Epithelial cell of proximal tubule (primary cell): ENCODE results near the gene ITGB4. TPM values are rescaled to one million over a fixed set of nuclear protein-coding genes. Genes with fewer than 3 reads are reported as not detected.

Experiments used
- DNase-seq: peaks from one replicate; pipeline ENCODE4 v3.0.0-alpha.2; 2011; ENCODE audit warnings: low read depth
- H3K4me3 ChIP-seq: 2 replicates; pipeline ENCODE4 v1.5.1; 2011; ENCODE audit warnings: low read depth, mild to moderate bottlenecking, low read length
- total RNA-seq: library from RNA; depleted of rRNA; stranded (reverse); fragments of >200 nt; gene quantifications from 2 replicates; pipeline ENCODE4 v1.2.3, GENCODE V29; 2015
- TF ChIP-seq, protein P1 (sequence below): conservative IDR thresholded peaks from 2 replicates; pipeline ENCODE4 v1.5.1; 2012; ENCODE audit warnings: low read depth, mild to moderate bottlenecking, low read length

ITGB4 gene
- total RNA-seq, 1 donor from 2014 or later = 33.3 TPM

DNA sequence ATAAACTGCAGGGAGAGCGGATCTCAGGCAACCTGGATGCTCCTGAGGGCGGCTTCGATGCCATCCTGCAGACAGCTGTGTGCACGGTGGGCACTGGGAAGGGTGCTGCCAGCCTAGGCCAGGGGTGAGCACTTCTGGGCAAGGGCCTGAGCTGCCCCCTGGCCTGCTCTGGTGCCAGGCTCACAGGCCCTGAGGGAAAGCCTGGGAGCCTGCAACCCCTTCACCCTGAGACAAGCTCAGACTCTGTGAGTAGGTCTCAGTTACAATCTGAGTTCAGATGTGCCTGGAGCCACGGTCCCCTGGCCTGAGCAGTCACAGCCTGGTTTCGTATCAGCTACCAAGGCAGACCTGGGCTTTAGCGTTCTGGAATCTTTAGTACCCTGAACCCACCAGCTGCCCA is 8.1 kb downstream of the ITGB4 start:
- no peak overlapping the region for H3K4me3 ChIP-seq
- DNase-seq = no peak
- TF ChIP-seq, protein P1, sequence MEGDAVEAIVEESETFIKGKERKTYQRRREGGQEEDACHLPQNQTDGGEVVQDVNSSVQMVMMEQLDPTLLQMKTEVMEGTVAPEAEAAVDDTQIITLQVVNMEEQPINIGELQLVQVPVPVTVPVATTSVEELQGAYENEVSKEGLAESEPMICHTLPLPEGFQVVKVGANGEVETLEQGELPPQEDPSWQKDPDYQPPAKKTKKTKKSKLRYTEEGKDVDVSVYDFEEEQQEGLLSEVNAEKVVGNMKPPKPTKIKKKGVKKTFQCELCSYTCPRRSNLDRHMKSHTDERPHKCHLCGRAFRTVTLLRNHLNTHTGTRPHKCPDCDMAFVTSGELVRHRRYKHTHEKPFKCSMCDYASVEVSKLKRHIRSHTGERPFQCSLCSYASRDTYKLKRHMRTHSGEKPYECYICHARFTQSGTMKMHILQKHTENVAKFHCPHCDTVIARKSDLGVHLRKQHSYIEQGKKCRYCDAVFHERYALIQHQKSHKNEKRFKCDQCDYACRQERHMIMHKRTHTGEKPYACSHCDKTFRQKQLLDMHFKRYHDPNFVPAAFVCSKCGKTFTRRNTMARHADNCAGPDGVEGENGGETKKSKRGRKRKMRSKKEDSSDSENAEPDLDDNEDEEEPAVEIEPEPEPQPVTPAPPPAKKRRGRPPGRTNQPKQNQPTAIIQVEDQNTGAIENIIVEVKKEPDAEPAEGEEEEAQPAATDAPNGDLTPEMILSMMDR = no peak

DNA sequence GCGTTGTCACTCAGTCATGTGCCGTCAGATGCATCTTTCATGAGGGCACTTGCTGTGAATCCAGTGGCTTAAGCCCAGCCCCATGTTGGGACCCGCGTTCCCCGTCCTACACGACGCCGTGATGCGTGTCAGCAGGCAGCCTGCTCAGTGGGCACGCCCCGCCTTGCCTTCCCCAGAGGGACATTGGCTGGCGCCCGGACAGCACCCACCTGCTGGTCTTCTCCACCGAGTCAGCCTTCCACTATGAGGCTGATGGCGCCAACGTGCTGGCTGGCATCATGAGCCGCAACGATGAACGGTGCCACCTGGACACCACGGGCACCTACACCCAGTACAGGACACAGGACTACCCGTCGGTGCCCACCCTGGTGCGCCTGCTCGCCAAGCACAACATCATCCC is 8.8 kb downstream of the ITGB4 start:
- TF ChIP-seq, protein P1 = no peak
- DNase-seq = no peak
- H3K4me3 ChIP-seq = no peak overlapping the region

DNA sequence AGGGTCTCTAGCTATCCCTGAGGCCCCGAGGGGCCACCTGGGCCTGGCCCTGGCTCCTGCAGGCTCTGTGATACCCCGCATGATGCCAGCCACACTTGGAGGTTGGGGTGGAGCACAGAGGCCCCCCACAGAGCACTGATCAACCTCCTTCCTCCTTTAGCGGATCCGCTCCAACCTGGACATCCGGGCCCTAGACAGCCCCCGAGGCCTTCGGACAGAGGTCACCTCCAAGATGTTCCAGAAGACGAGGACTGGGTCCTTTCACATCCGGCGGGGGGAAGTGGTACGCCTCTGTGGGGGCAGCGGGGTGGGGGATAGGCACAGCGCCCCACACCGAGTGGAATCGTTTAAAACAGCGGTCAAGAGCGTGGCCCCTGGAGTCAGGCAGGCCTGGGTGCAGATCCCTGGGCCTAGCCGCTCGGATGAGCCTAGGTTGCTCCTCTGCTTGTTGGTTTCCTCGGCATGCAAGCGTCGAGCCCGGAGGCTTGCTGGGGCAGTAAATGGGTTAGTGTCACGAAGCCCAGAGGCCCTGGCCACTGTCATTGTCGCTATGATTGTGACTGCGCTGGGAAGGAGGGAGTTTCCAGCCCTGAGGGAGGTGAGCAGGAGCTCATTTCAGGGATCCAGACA is 9.9 kb downstream of the ITGB4 start:
- TF ChIP-seq, protein P1 = no peak
- H3K4me3 ChIP-seq = no peak overlapping the region
- no peak for DNase-seq

DNA sequence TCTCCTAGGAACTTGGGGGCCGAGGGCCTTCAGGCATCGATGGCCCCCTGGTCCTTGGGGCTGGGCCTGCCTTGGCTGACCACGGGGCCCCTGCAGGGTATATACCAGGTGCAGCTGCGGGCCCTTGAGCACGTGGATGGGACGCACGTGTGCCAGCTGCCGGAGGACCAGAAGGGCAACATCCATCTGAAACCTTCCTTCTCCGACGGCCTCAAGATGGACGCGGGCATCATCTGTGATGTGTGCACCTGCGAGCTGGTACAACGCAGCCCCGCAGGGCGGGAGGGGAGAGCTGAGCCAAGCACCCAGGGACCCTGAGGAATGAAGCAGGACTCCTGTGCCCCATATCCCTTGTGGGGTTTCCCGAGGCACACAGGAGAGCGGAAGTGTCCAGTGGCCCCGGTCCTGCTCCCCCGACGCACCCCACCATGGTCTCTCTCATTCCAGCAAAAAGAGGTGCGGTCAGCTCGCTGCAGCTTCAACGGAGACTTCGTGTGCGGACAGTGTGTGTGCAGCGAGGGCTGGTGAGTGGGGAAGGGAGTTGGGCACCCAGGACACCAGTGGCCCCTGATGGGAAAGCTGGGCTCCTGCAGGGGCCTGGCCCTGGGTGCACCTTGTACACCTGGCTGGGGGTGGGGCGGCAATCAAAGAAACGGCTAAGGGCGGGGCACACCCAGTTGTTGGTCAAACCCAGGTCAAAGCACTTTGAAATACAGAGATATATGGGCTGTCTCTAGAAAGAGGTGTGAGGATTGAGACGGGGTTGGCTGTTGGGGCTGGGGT is 10.6 kb downstream of the ITGB4 start:
- H3K4me3 ChIP-seq = no peak overlapping the region
- no peak for DNase-seq
- TF ChIP-seq, protein P1 = no peak

DNA sequence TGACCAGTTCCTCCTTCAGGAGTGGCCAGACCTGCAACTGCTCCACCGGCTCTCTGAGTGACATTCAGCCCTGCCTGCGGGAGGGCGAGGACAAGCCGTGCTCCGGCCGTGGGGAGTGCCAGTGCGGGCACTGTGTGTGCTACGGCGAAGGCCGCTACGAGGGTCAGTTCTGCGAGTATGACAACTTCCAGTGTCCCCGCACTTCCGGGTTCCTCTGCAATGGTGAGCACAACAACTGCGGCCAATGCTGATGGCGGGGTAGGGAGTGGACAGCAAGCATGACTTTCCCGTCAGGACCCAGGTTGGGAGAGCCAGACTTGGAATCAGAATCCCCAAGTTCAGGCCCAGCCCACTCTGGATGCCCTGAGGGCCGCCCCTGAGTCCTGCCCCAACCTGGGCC is 12.2 kb downstream of the ITGB4 start:
- TF ChIP-seq, protein P1 = no peak
- H3K4me3 ChIP-seq = no peak overlapping the region
- DNase-seq = no peak

DNA sequence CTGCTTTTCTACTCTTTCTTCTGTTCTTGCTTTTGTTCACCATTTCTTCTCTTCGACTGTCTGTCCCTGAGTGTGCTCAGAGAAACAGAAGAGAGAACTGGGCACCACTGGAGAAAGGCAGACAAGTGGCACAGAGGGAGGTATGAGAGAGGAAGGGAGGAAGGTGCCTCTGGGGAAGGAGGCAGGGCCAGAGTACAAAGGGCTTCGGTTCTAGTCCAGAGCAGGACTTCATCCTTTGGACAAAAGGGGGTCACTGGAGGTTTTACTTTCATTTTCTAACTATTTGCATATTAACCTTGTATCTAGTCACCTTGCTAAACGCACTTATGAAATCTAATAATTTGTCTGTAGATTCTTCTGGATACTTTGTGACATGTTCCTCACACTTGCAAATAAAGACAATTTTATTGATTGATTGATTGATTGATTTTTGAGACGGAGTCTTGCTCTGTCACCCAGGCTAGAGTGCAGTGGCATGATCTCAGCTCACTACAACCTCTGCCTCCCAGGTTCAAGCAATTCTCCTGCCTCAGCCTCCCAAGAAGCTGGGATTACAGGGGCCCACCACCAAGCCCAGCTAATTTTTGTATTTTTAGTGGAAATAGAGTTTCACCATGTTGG is 13.5 kb downstream of the ITGB4 start:
- no peak for DNase-seq
- TF ChIP-seq, protein P1 = no peak
- no peak overlapping the region for H3K4me3 ChIP-seq
